H1 (cell line): ENCODE measurements around the gene DNAAF8. TPM values are rescaled to one million over a fixed set of nuclear protein-coding genes. Genes with fewer than 3 reads are reported as not detected.

ENCODE experiments used
- CTCF ChIA-PET: fragments of 300-600 bp; sonication (Branson Sonifier 250); formaldehyde crosslinking; loops from one replicate; lab custom pipeline; 2021; ENCODE audit not compliant: partially characterized antibody; lab: Charles Lee
- POLR2A ChIA-PET: fragments of 300-600 bp; sonication (Branson Sonifier 250); formaldehyde crosslinking; loops from one replicate; lab custom pipeline; 2021; ENCODE audit warnings: inconsistent platforms; ENCODE audit not compliant: partially characterized antibody; lab: Charles Lee
- DNase-seq, 2 experiments: peaks; one replicate each; pipeline versions ENCODE4 v3.0.0 to v3.0.0-alpha.2; 2010 to 2022; ENCODE audit warnings: low spot score in 2 of 2, low read depth in 1 of 2, mixed read lengths in 1 of 2
- FAIRE-seq: peaks from 2 replicates; lab custom pipeline; 2011; peaks lifted over from hg19 to GRCh38; lab: Jason Lieb, UNC
- H2AFZ ChIP-seq: 2 replicates; pipeline ENCODE4 v1.8.1; 2012; ENCODE audit warnings: low read length, inconsistent platforms
- H2AK5ac ChIP-seq: 2 replicates; pipeline ENCODE4 v1.6.1; 2013; ENCODE audit warnings: low read depth, low read length
- H2BK120ac ChIP-seq: replicated peaks from 2 replicates; pipeline ENCODE3; 2013; ENCODE audit warnings: low read depth, low read length, inconsistent platforms
- H2BK12ac ChIP-seq: 2 replicates; pipeline ENCODE4 v1.6.1; 2013; ENCODE audit warnings: low read depth, low read length
- H2BK15ac ChIP-seq: 2 replicates; pipeline ENCODE4 v1.6.1; 2013; ENCODE audit warnings: low read length
- H2BK20ac ChIP-seq: 2 replicates; pipeline ENCODE4 v1.6.1; 2013; ENCODE audit warnings: low read length
- H2BK5ac ChIP-seq: 2 replicates; pipeline ENCODE4 v1.6.1; 2013; ENCODE audit warnings: low read depth, low read length
- H3K14ac ChIP-seq: 2 replicates; pipeline ENCODE4 v1.6.1; 2013; ENCODE audit warnings: inconsistent platforms; ENCODE audit not compliant: insufficient read length
- H3K18ac ChIP-seq: 2 replicates; pipeline ENCODE4 v1.6.1; 2013; ENCODE audit warnings: low read length; ENCODE audit errors: extremely low read depth
- H3K23ac ChIP-seq: 2 replicates; pipeline ENCODE4 v1.6.1; 2013; ENCODE audit warnings: inconsistent platforms; ENCODE audit not compliant: insufficient read length
- H3K23me2 ChIP-seq: 2 replicates; pipeline ENCODE4 v1.6.1; 2013; ENCODE audit warnings: low read depth, low read length
- H3K27ac ChIP-seq: 2 replicates; pipeline ENCODE4 v1.6.1; 2011; ENCODE audit warnings: low read depth, low read length, inconsistent platforms
- H3K27me3 ChIP-seq, 4 experiments: replicated peaks in 1 of 4; 1 replicate in 1 of 4; 2 replicates in 3 of 4; pipeline versions ENCODE4 v1.6.1 to v1.8.1; 2011 to 2013; ENCODE audit warnings: low read length in 3 of 4, mild to moderate bottlenecking in 3 of 4, inconsistent platforms in 2 of 4, mixed read lengths in 2 of 4, moderate library complexity in 1 of 4; ENCODE audit not compliant: control insufficient read depth in 3 of 4, insufficient read depth in 3 of 4; ENCODE audit errors: extremely low read depth in 1 of 4
- H3K36me3 ChIP-seq, 4 experiments: 2 replicates each; pipeline versions ENCODE4 v1.6.1 to v1.8.1; 2011 to 2013; ENCODE audit warnings: mild to moderate bottlenecking in 4 of 4, low read length in 3 of 4, moderate library complexity in 2 of 4, control low read depth in 1 of 4, inconsistent platforms in 1 of 4; ENCODE audit not compliant: insufficient read depth in 4 of 4, control insufficient read depth in 2 of 4
- H3K4ac ChIP-seq: replicated peaks from 2 replicates; pipeline ENCODE3; 2013; ENCODE audit warnings: low read length, low read depth, mixed read lengths, inconsistent platforms; ENCODE audit not compliant: insufficient read length
- H3K4me1 ChIP-seq, 4 experiments: replicated peaks in 1 of 4; 1 replicate in 1 of 4; 2 replicates in 3 of 4; pipeline versions ENCODE4 v1.6.1 to v1.8.1; 2011 to 2013; ENCODE audit warnings: low read length in 3 of 4, inconsistent platforms in 2 of 4, mixed read lengths in 1 of 4; ENCODE audit not compliant: insufficient read depth in 4 of 4, control insufficient read depth in 3 of 4
- H3K4me2 ChIP-seq, 2 experiments: 2 replicates each; pipeline versions ENCODE4 v1.6.1 to v1.8.1; 2011 to 2013; ENCODE audit warnings: low read depth in 2 of 2, low read length in 2 of 2, control low read depth in 1 of 2, inconsistent platforms in 1 of 2, mild to moderate bottlenecking in 1 of 2; ENCODE audit not compliant: insufficient read depth in 1 of 2
- H3K4me3 ChIP-seq, 4 experiments: fragments of 200-600, 300-600 bp in 1 of 4; sonication (generic), shearing (Covaris generic), sonication (Bioruptor Twin) in 1 of 4; 2 replicates each; pipeline versions ENCODE4 v1.5.1 to v1.8.1; 2011 to 2016; ENCODE audit warnings: low read length in 4 of 4, low read depth in 3 of 4, control low read depth in 2 of 4, inconsistent platforms in 2 of 4, mild to moderate bottlenecking in 2 of 4, mixed read lengths in 1 of 4, moderate library complexity in 1 of 4; ENCODE audit not compliant: insufficient read depth in 2 of 4; ENCODE audit errors: extremely low read depth in 1 of 4
- H3K56ac ChIP-seq: replicated peaks from 2 replicates; pipeline ENCODE3; 2013; ENCODE audit warnings: low read depth, mild to moderate bottlenecking, mixed read lengths, low read length, inconsistent platforms; ENCODE audit not compliant: insufficient read length
- H3K79me1 ChIP-seq: 2 replicates; pipeline ENCODE4 v1.6.1; 2013; ENCODE audit warnings: low read depth, low read length, control low read depth
- H3K79me2 ChIP-seq, 2 experiments: 2 replicates each; pipeline versions ENCODE4 v1.6.1 to v1.8.1; 2012 to 2013; ENCODE audit warnings: low read length in 2 of 2, mild to moderate bottlenecking in 2 of 2, inconsistent platforms in 1 of 2; ENCODE audit not compliant: insufficient read depth in 2 of 2, control insufficient read depth in 1 of 2
- H3K9ac ChIP-seq, 4 experiments: replicated peaks in 1 of 4; 1 replicate in 1 of 4; 2 replicates in 3 of 4; pipeline versions ENCODE4 v1.6.1 to v1.8.1; 2011 to 2013; ENCODE audit warnings: low read depth in 3 of 4, low read length in 3 of 4, control low read depth in 2 of 4, mild to moderate bottlenecking in 2 of 4, moderate library complexity in 2 of 4, inconsistent platforms in 1 of 4; ENCODE audit errors: extremely low read depth in 1 of 4
- H3K9me3 ChIP-seq, 2 experiments: 2 replicates each; pipeline versions ENCODE4 v1.6.1 to v1.8.1; 2012 to 2013; ENCODE audit warnings: mild to moderate bottlenecking in 2 of 2, moderate library complexity in 2 of 2, control low read depth in 1 of 2, inconsistent platforms in 1 of 2, low read depth in 1 of 2, low read length in 1 of 2, mixed read lengths in 1 of 2; ENCODE audit not compliant: insufficient read depth in 2 of 2
- H4K20me1 ChIP-seq, 2 experiments: replicated peaks in 1 of 2; 2 replicates each; pipeline versions ENCODE3 to v1.8.1; 2011 to 2013; ENCODE audit warnings: inconsistent platforms in 2 of 2, low read length in 2 of 2, mild to moderate bottlenecking in 1 of 2; ENCODE audit not compliant: insufficient read depth in 2 of 2, control insufficient read depth in 1 of 2
- H4K5ac ChIP-seq: 2 replicates; pipeline ENCODE4 v1.6.1; 2013; ENCODE audit warnings: low read length, low read depth, mixed read lengths, inconsistent platforms; ENCODE audit not compliant: insufficient read length
- H4K8ac ChIP-seq: 2 replicates; pipeline ENCODE4 v1.8.0; 2013; ENCODE audit warnings: mild to moderate bottlenecking, moderate library complexity, low read length, inconsistent platforms; ENCODE audit not compliant: insufficient read depth; ENCODE audit errors: extremely low read depth
- H4K91ac ChIP-seq: replicated peaks from 2 replicates; pipeline ENCODE3; 2013; ENCODE audit warnings: low read length, mixed read lengths, inconsistent platforms; ENCODE audit not compliant: insufficient read length
- BACH1 ChIP-seq: IDR thresholded peaks from 2 replicates; pipeline ENCODE4 v1.6.1; 2012; ENCODE audit warnings: low read length, improper control_type of control experiment
- CBX5 ChIP-seq: fragments of 300-800, 300-1000 bp; sonication (generic); IDR thresholded peaks from 2 replicates; pipeline ENCODE4 v1.7.1; 2016; ENCODE audit warnings: antibody characterized with exemption, low read length, low read depth
- CBX8 ChIP-seq: fragments of 300-800, 300-1000 bp; sonication (generic); IDR thresholded peaks from 2 replicates; pipeline ENCODE4 v1.7.1; 2016; ENCODE audit warnings: low read depth, low read length, borderline replicate concordance
- EGR1 ChIP-seq: IDR thresholded peaks from 2 replicates; pipeline ENCODE4 v1.6.1; 2011; ENCODE audit warnings: low read depth, low read length, borderline replicate concordance
- EP300 ChIP-seq, 2 experiments: IDR thresholded peaks; 1 replicate in 1 of 2; 2 replicates in 1 of 2; pipeline ENCODE4 v1.6.1; 2011 to 2012; ENCODE audit warnings: low read depth in 2 of 2, low read length in 2 of 2, mild to moderate bottlenecking in 2 of 2, borderline replicate concordance in 1 of 2, inconsistent platforms in 1 of 2, moderate library complexity in 1 of 2
- GABPA ChIP-seq: IDR thresholded peaks from 2 replicates; pipeline ENCODE4 v1.6.1; 2011; ENCODE audit warnings: mild to moderate bottlenecking, low read length, moderate library complexity, borderline replicate concordance; ENCODE audit not compliant: insufficient read depth
- JUN ChIP-seq: IDR thresholded peaks from 2 replicates; pipeline ENCODE4 v1.6.1; 2011; ENCODE audit warnings: low read depth, mild to moderate bottlenecking, improper control_type of control experiment, low read length
- MAFK ChIP-seq: IDR thresholded peaks from 2 replicates; pipeline ENCODE4 v1.6.1; 2012; ENCODE audit warnings: low read depth, mild to moderate bottlenecking, improper control_type of control experiment, low read length
- POU5F1 ChIP-seq: IDR thresholded peaks from 2 replicates; pipeline ENCODE4 v1.6.1; 2011; ENCODE audit warnings: low read depth, mild to moderate bottlenecking, low read length, moderate library complexity
- SRF ChIP-seq: IDR thresholded peaks from 2 replicates; pipeline ENCODE4 v1.6.1; 2011; ENCODE audit warnings: mild to moderate bottlenecking, low read depth, low read length, moderate library complexity
- TEAD4 ChIP-seq: IDR thresholded peaks from 2 replicates; pipeline ENCODE4 v1.6.1; 2012; ENCODE audit warnings: low read depth, low read length, inconsistent platforms, mixed read lengths
- YY1 ChIP-seq: IDR thresholded peaks from 2 replicates; pipeline ENCODE4 v1.6.1; 2011; ENCODE audit warnings: low read depth, mild to moderate bottlenecking, low read length
- WGBS, 2 experiments: shearing (Covaris generic) in 1 of 2; methylation state at CpG; one replicate each; pipeline versions ENCODE4 v1.1.6 to v1.1.7; 2013 to 2015; ENCODE audit warnings: low lambda C conversion rate in 2 of 2, mixed read lengths in 2 of 2, inconsistent platforms in 1 of 2, low coverage in 1 of 2, missing lambda C conversion rate in 1 of 2; ENCODE audit not compliant: insufficient replicate concordance in 2 of 2, insufficient coverage in 1 of 2, insufficient read length in 1 of 2; ENCODE audit errors: extremely low coverage in 1 of 2, missing lambda C conversion rate in 1 of 2; 5-methylcytosine and 5-hydroxymethylcytosine counted together
- polyA plus RNA-seq, 7 experiments: library from polyadenylated mRNA; depleted of rRNA in 3 of 7; stranded (reverse) in 5 of 7; unstranded in 2 of 7; fragments of >200 nt in 5 of 7; fragments of 200-250 nt in 2 of 7; gene quantifications; 1 replicate in 5 of 7; 2 replicates in 1 of 7; 4 replicates in 1 of 7; pipeline versions ENCODE4 v1.2.1 to v1.2.3, GENCODE V29; 2011 to 2013; ENCODE audit warnings: missing spikeins in 2 of 7, mixed read lengths in 2 of 7
- total RNA-seq: library from RNA; stranded (reverse); fragmentation: NEBNext Ultra II Directional; extraction: Animal tissue kit (Norgen Biotek cat#: 25700); gene quantifications from 2 replicates; pipeline ENCODE4 v1.2.1, GENCODE V29; 2021
- TF ChIP-seq, protein P1 (sequence below): IDR thresholded peaks from 2 replicates; pipeline ENCODE4 v1.6.1; 2012; ENCODE audit warnings: low read length, inconsistent platforms

The DNAAF8 gene
- total and polyA plus RNA-seq, 2 of the 8 experiments (the other 6 are each of a cell fraction or from before 2014, with no cell fraction given) = 0.39 TPM; not detected in 1

- no peak overlapping the region for H3K4me3 ChIP-seq
- no peak for DNase-seq
- H2BK15ac ChIP-seq = no peak overlapping the region
- H2BK20ac ChIP-seq = no peak overlapping the region
- no peak for FAIRE-seq
- no peaks in the 10 kb centered on the region for H3K9me3 ChIP-seq
- no peak overlapping the region for H2BK12ac ChIP-seq
- H2AFZ ChIP-seq = no peak overlapping the region
- H3K4me2 ChIP-seq = no peak overlapping the region
- H2BK5ac ChIP-seq = no peak overlapping the region
- no peaks in the 10 kb centered on the region for H3K27me3 ChIP-seq
- no peak overlapping the region for H3K27ac ChIP-seq
- no peak overlapping the region for H2BK120ac ChIP-seq
- H3K18ac ChIP-seq = no peak overlapping the region
- H4K20me1 ChIP-seq = peaks cover 7 to 11% of the 10 kb centered on the region in 2 experiments
- H3K4ac ChIP-seq = no peak overlapping the region
- WGBS, 2 experiments = 95% methylated on average over 8 of the region's 9 CpGs; no CpG with 5 or more reads in 1 of the 2 experiments
- no peak overlapping the region for H4K91ac ChIP-seq
- ChIA-PET CTCF (interaction anchor here (1.4 kb wide), 1 partner anchor 37 kb away, joined by 3 read pairs; no protein-coding TSS in a partner anchor), POLR2A (interaction anchor here (0.6 to 1.7 kb wide), 3 partner anchors 16 to 40 kb away, joined by 3 to 5 read pairs (median 4); no protein-coding TSS in a partner anchor)
- H3K4me1 ChIP-seq = no peaks in the 10 kb centered on the region; a peak in 1 of 7 replicates
- peaks cover 5% of the 10 kb centered on the region; the same call in 1 of the 2 replicates for H3K23me2 ChIP-seq
- no peak overlapping the region for H3K56ac ChIP-seq
- no peak overlapping the region for H3K14ac ChIP-seq
- no peak overlapping the region for H2AK5ac ChIP-seq
- no peak overlapping the region for H4K5ac ChIP-seq
- H3K36me3 ChIP-seq = peaks cover 12 to 31% (median 20%) of the 10 kb centered on the region in 4 experiments
- H3K79me1 ChIP-seq = peaks cover 5% of the 10 kb centered on the region; the same call in 1 of the 2 replicates
- H3K79me2 ChIP-seq = peaks cover 0 to 15% of the 10 kb centered on the region in 2 experiments; a peak in 2 of 4 replicates
- no peak overlapping the region for H3K9ac ChIP-seq
- H3K23ac ChIP-seq = no peak overlapping the region
- H4K8ac ChIP-seq = no peak overlapping the region
- TF ChIP-seq, protein P1, sequence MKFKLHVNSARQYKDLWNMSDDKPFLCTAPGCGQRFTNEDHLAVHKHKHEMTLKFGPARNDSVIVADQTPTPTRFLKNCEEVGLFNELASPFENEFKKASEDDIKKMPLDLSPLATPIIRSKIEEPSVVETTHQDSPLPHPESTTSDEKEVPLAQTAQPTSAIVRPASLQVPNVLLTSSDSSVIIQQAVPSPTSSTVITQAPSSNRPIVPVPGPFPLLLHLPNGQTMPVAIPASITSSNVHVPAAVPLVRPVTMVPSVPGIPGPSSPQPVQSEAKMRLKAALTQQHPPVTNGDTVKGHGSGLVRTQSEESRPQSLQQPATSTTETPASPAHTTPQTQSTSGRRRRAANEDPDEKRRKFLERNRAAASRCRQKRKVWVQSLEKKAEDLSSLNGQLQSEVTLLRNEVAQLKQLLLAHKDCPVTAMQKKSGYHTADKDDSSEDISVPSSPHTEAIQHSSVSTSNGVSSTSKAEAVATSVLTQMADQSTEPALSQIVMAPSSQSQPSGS = no peak
- TF ChIP-seq CBX8 (no peak), EGR1 (no peak), EP300 (IDR thresholded peaks at IDR 0.05; ENCODE audit: borderline replicate concordance in 1 of 2, low read depth in 2 of 2, low read length in 2 of 2) (no peak), POU5F1 (no peak), TEAD4 (no peak), SRF (no peak), YY1 (no peak), GABPA (no peak), BACH1 (no peak), JUN (no peak), CBX5 (no peak), MAFK (no peak)
Measured at GRCh38 chr16:4762205-4762604, 27.9 kb downstream of the DNAAF8 start.
